Suprapubic skin (tissue), 4 donors: ENCODE results near the gene GPHB5. TPM values are rescaled to one million over a fixed set of nuclear protein-coding genes. Genes with fewer than 3 reads are reported as not detected.

ENCODE experiments used
- DNase-seq, 2 donors: peaks; one replicate each; pipeline ENCODE4 v3.0.0-alpha.2; 2019; ENCODE audit warnings: low spot score in 2 of 2
- H3K27ac ChIP-seq: fragments of 200-600 bp; sonication (generic); one replicate; pipeline ENCODE4 v1.5.1; 2019
- H3K27me3 ChIP-seq: fragments of 200-600 bp; sonication (generic); one replicate; pipeline ENCODE4 v1.5.1; 2019
- H3K36me3 ChIP-seq: fragments of 200-600 bp; sonication (generic); one replicate; pipeline ENCODE4 v1.5.1; 2019
- H3K4me1 ChIP-seq: fragments of 200-600 bp; sonication (generic); one replicate; pipeline ENCODE4 v1.5.1; 2019
- H3K4me3 ChIP-seq: fragments of 200-600 bp; sonication (generic); one replicate; pipeline ENCODE4 v1.5.1; 2019; ENCODE audit warnings: mild to moderate bottlenecking
- H3K9me3 ChIP-seq: fragments of 200-600 bp; sonication (generic); one replicate; pipeline ENCODE4 v1.5.1; 2019
- CTCF ChIP-seq, 2 donors: fragments of 200-600 bp in 1 of 2; fragments of 450-650 bp in 1 of 2; sonication (generic) in 1 of 2; IDR thresholded peaks; one replicate each; pipeline ENCODE4 v1.5.1; 2016 to 2019; ENCODE audit warnings: antibody characterized with exemption in 2 of 2, mild to moderate bottlenecking in 1 of 2, moderate library complexity in 1 of 2
- EP300 ChIP-seq: sonication (generic); formaldehyde crosslinking; IDR thresholded peaks from one replicate; pipeline ENCODE4 v1.6.1; 2017; ENCODE audit warnings: antibody characterized with exemption
- POLR2A ChIP-seq, 2 donors: fragments of 450-650 bp; IDR thresholded peaks; one replicate each; pipeline ENCODE4 v1.6.1; 2017; ENCODE audit warnings: antibody characterized with exemption in 2 of 2, mild to moderate bottlenecking in 2 of 2, moderate library complexity in 2 of 2
- POLR2AphosphoS5 ChIP-seq, 3 donors: sonication (generic); formaldehyde crosslinking; IDR thresholded peaks; one replicate each; pipeline ENCODE4 v1.6.1; 2017; ENCODE audit warnings: antibody characterized with exemption in 3 of 3
- WGBS: methylation state at CpG from one replicate; pipeline ENCODE4 v1.1.5; 2018; 5-methylcytosine and 5-hydroxymethylcytosine counted together
- total RNA-seq, 4 donors: library from RNA; depleted of rRNA; stranded (reverse); fragments of >200 nt; gene quantifications; one replicate each; pipeline ENCODE4 v1.1.0, GENCODE V29; 2016

The GPHB5 gene
- total RNA-seq, 4 donors from 2014 or later: not detected

- 95% methylated on average over 5 of the region's 5 CpGs for WGBS
- no peak overlapping the region for H3K27ac ChIP-seq
Observed at GRCh38 chr14:63268771-63269170, 50.0 kb downstream of the GPHB5 start.

GRCh38 chr14:63267171-63267570 lies 51.6 kb downstream of the GPHB5 start:
- H3K4me1 ChIP-seq: peaks cover 4% of the 10 kb centered on the region

More at GRCh38 chr14:63268771-63269170, 50.0 kb downstream of the GPHB5 start:
- DNase-seq: no peak
- H3K27me3 ChIP-seq: no peaks in the 10 kb centered on the region
- H3K36me3 ChIP-seq: no peaks in the 10 kb centered on the region
- H3K4me1 ChIP-seq: peaks cover 13% of the 10 kb centered on the region
- TF ChIP-seq POLR2AphosphoS5 (IDR thresholded peaks at IDR 0.05): no peak
- TF ChIP-seq EP300: no peak
- no peak for TF ChIP-seq POLR2A (IDR thresholded peaks at IDR 0.05)
- no peak for TF ChIP-seq CTCF (IDR thresholded peaks at IDR 0.05)
- no peaks in the 10 kb centered on the region for H3K9me3 ChIP-seq
- no peak overlapping the region for H3K4me3 ChIP-seq

GRCh38 chr14:63266106-63266505 lies 52.6 kb downstream of the GPHB5 start:
- no peak overlapping the region for H3K4me3 ChIP-seq
- no peak for TF ChIP-seq POLR2AphosphoS5 (IDR thresholded peaks at IDR 0.05)
- TF ChIP-seq CTCF (IDR thresholded peaks at IDR 0.05): no peak
- TF ChIP-seq POLR2A (IDR thresholded peaks at IDR 0.05): no peak
- no peak for TF ChIP-seq EP300
- H3K27ac ChIP-seq: no peak overlapping the region
- no peak for DNase-seq
- H3K9me3 ChIP-seq: no peaks in the 10 kb centered on the region
- no peaks in the 10 kb centered on the region for H3K36me3 ChIP-seq
- 61% methylated on average over 1 of the region's 1 CpG for WGBS
- H3K27me3 ChIP-seq: no peaks in the 10 kb centered on the region
- peaks cover 4% of the 10 kb centered on the region for H3K4me1 ChIP-seq

More at GRCh38 chr14:63267171-63267570, 51.6 kb downstream of the GPHB5 start:
- TF ChIP-seq POLR2A (IDR thresholded peaks at IDR 0.05) (no peak), EP300 (no peak), CTCF (IDR thresholded peaks at IDR 0.05) (no peak), POLR2AphosphoS5 (IDR thresholded peaks at IDR 0.05) (no peak)
- H3K4me3 ChIP-seq: no peak overlapping the region
- 64% methylated on average over 3 of the region's 3 CpGs for WGBS
- no peaks in the 10 kb centered on the region for H3K36me3 ChIP-seq
- no peaks in the 10 kb centered on the region for H3K9me3 ChIP-seq
- no peak overlapping the region for H3K27ac ChIP-seq
- no peaks in the 10 kb centered on the region for H3K27me3 ChIP-seq
- no peak for DNase-seq

Other genes with a start within 250 kb of the GPHB5 start
- gene RHOJ, start 114.5 kb downstream of the GPHB5 start, total RNA-seq: 1 to 10 TPM; 1.2 to 4.4 (median 2.5) TPM
- 10 to 100 TPM; 16.8 to 23.7 (median 20.4) TPM for gene PPP2R5E, start 224.4 kb upstream of the GPHB5 start, total RNA-seq